Measurements from ENCODE around the gene GET4.

GET4 gene

GRCh38 chr7:886626-887487 is 10.5 kb downstream of the GET4 start:
- DNase-seq (ENCODE audit: low spot score) = no peak

- DNase-seq (ENCODE audit: low spot score) = no peak
Measured at GRCh38 chr7:887488-887820, 11.1 kb downstream of the GET4 start.

- no peak for DNase-seq (ENCODE audit: low spot score)
Measured at GRCh38 chr7:888081-889024, 12.0 kb downstream of the GET4 start.

GRCh38 chr7:889025-889390 is 12.7 kb downstream of the GET4 start:
- DNase-seq (ENCODE audit: low spot score) = no peak

GRCh38 chr7:889391-889790 is 13.0 kb downstream of the GET4 start:
- no peak for DNase-seq (ENCODE audit: low spot score)

GRCh38 chr7:890868-891267 is 14.5 kb downstream of the GET4 start:
- DNase-seq (ENCODE audit: low spot score) = no peak

GRCh38 chr7:891291-891690 is 14.9 kb downstream of the GET4 start:
- DNase-seq (ENCODE audit: low spot score) = no peak

GRCh38 chr7:891805-892204 is 15.5 kb downstream of the GET4 start:
- no peak for DNase-seq (ENCODE audit: low spot score)

- no peak for DNase-seq (ENCODE audit: low spot score)
Measured at GRCh38 chr7:892648-893593, 16.6 kb downstream of the GET4 start.

GRCh38 chr7:893686-894085 is 17.3 kb downstream of the GET4 start:
- DNase-seq (ENCODE audit: low spot score) = no peak

- DNase-seq (ENCODE audit: low spot score) = no peak
Measured at GRCh38 chr7:894164-894867, 18.0 kb downstream of the GET4 start.

GRCh38 chr7:894927-895450 is 18.6 kb downstream of the GET4 start:
- DNase-seq (ENCODE audit: low spot score) = no peak

GRCh38 chr7:895451-896052 is 19.2 kb downstream of the GET4 start:
- no peak for DNase-seq (ENCODE audit: low spot score)

- no peak for DNase-seq (ENCODE audit: low spot score)
Measured at GRCh38 chr7:896346-897075, 20.2 kb downstream of the GET4 start.

GRCh38 chr7:897086-897485 is 20.7 kb downstream of the GET4 start:
- no peak for DNase-seq (ENCODE audit: low spot score)

GRCh38 chr7:897771-898376 is 21.5 kb downstream of the GET4 start:
- DNase-seq (ENCODE audit: low spot score) = no peak

- DNase-seq (ENCODE audit: low spot score) = no peak
Measured at GRCh38 chr7:898460-898854, 22.1 kb downstream of the GET4 start.

- DNase-seq (ENCODE audit: low spot score) = no peak
Measured at GRCh38 chr7:898855-899681, 22.7 kb downstream of the GET4 start.

GRCh38 chr7:899806-900205 is 23.5 kb downstream of the GET4 start:
- no peak for DNase-seq (ENCODE audit: low spot score)
